T-helper 2 cell treated with Interferon-gamma antibody and Interleukin-4, amounts not matched to agents 5 μg/mL and 100 μg/mL, for 36 hours (primary cell): ENCODE measurements around the gene PHLDB2.

Experiments
- DNase-seq: peaks from one replicate; pipeline ENCODE4 v3.0.0; 2021; ENCODE audit warnings: low spot score
- H3K27ac Mint-ChIP-seq: one replicate; pipeline ENCODE4 v1.8.0; 2021; ENCODE audit warnings: mild to moderate bottlenecking, mixed read lengths
- H3K27me3 Mint-ChIP-seq: one replicate; pipeline ENCODE4 v1.8.0; 2021; ENCODE audit warnings: low read depth, mixed read lengths
- H3K36me3 Mint-ChIP-seq: one replicate; pipeline ENCODE4 v1.8.0; 2021; ENCODE audit warnings: low read depth, mixed read lengths
- H3K4me1 Mint-ChIP-seq: one replicate; pipeline ENCODE4 v1.8.0; 2021; ENCODE audit warnings: low read depth, mixed read lengths
- H3K4me3 Mint-ChIP-seq: one replicate; pipeline ENCODE4 v1.8.0; 2022; ENCODE audit warnings: mild to moderate bottlenecking, moderate library complexity, mixed read lengths
- H3K9me3 Mint-ChIP-seq: one replicate; pipeline ENCODE4 v1.8.0; 2021; ENCODE audit warnings: mixed read lengths

PHLDB2 gene

GRCh38 chr3:112000966-112001365 is 141.9 kb downstream of the PHLDB2 start:
- Mint-ChIP-seq H3K36me3 (no peaks in the 10 kb centered on the region), H3K27me3 (no peaks in the 10 kb centered on the region), H3K4me3 (no peak overlapping the region), H3K4me1 (peaks cover 38% of the 10 kb centered on the region), H3K27ac (no peak overlapping the region), H3K9me3 (no peaks in the 10 kb centered on the region)
- no peak for DNase-seq

- H3K9me3 Mint-ChIP-seq: no peaks in the 10 kb centered on the region
- no peaks in the 10 kb centered on the region for H3K36me3 Mint-ChIP-seq
- no peaks in the 10 kb centered on the region for H3K27me3 Mint-ChIP-seq
- H3K27ac Mint-ChIP-seq: no peak overlapping the region
- peaks cover 38% of the 10 kb centered on the region for H3K4me1 Mint-ChIP-seq
- no peak overlapping the region for H3K4me3 Mint-ChIP-seq
- DNase-seq: no peak
Observed at GRCh38 chr3:112001526-112001925, 142.5 kb downstream of the PHLDB2 start.

DNA sequence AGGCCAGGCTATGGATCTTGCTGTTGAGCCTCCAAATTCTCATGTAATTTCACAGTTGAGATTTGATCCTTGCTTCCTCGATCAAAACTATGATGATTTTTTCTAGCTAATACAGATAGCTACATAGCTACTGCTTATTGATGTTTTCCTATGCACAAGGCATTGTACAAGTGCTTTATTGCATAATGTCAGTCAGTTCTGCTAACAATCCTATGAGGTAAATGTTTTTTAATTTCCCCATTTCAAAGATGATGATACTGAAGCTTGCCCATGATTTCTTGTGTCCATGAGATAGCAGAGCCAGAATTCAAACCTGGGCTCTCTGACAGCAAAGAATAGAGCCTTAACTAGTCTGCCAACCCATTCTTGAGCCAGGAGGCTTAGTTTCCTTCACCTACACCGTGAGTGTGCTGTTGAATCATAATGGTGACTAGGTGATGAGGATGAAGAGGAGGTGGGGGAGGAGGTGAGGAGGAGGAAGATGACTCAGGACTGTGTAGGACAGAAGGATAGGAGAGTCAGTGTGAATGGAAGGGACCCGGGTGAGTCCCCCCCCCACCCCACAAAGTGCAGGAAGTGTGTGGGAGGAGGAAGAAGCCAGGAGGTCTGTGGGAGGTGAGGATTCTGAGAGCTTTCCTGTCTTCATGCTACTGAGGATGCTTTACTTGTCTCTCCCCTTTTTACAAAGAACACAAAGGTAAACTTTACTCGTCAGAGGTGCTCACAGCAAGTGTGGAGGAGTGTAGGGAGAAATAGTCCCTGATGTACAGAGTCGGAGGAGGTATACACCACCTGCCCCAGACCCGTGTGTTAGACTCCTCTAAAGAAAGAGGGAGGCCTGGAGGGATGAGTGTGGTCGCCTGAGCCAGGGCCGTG is 143.3 kb downstream of the PHLDB2 start:
- Mint-ChIP-seq H3K36me3 (no peaks in the 10 kb centered on the region), H3K4me1 (peaks cover 38% of the 10 kb centered on the region), H3K4me3 (peak overlapping the region; percentile 20), H3K9me3 (no peaks in the 10 kb centered on the region), H3K27me3 (no peaks in the 10 kb centered on the region), H3K27ac (peak overlapping the region; percentile 4)
- peak; percentile 58 for DNase-seq

DNA sequence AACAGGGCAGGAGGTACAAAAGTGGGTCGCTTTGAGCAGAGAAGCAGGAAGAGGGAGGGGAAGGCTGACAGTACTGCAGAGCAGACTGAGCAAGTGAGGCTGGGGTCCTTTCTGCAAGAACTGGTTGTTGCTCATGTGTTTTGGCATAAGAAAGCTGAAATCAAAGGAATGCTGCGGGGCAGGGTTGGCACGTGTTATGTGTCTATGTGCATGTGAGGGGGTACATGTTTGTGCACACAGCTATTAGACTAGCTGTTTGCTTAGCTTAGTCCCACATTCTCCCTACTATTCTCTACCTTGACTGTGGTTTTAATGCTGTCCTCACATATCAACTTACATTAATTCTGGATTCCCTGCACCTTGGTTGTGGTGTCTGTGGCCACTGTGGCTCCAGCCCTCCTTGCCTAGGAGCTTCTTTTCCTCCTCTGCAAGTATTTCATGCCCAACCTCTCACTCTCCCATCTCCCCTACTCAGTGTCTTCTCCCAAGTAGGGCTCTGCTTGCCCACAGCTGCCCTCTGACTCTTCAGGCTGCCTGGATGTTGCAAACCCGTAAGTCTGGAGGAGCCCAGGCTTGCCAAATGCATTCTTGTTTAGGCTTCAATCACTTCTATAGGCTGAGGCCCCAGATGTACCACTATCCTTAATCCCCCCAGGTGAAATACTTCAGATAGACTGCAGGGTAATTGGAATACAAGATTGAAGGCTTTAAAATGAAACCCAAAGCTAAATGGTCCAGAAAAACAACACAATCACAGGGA is 144.4 kb downstream of the PHLDB2 start:
- Mint-ChIP-seq H3K4me3 (no peak overlapping the region), H3K36me3 (no peaks in the 10 kb centered on the region), H3K4me1 (peaks cover 36% of the 10 kb centered on the region), H3K9me3 (no peaks in the 10 kb centered on the region), H3K27me3 (no peaks in the 10 kb centered on the region), H3K27ac (no peak overlapping the region)
- no peak for DNase-seq

- Mint-ChIP-seq H3K27ac (no peak overlapping the region), H3K4me3 (no peak overlapping the region), H3K4me1 (peaks cover 32% of the 10 kb centered on the region), H3K36me3 (no peaks in the 10 kb centered on the region), H3K27me3 (no peaks in the 10 kb centered on the region), H3K9me3 (no peaks in the 10 kb centered on the region)
- no peak for DNase-seq
Observed at GRCh38 chr3:112004187-112004586, 145.1 kb downstream of the PHLDB2 start.

- H3K36me3 Mint-ChIP-seq: no peaks in the 10 kb centered on the region
- DNase-seq: no peak
- H3K4me3 Mint-ChIP-seq: no peak overlapping the region
- no peaks in the 10 kb centered on the region for H3K9me3 Mint-ChIP-seq
- peaks cover 31% of the 10 kb centered on the region for H3K4me1 Mint-ChIP-seq
- no peak overlapping the region for H3K27ac Mint-ChIP-seq
- H3K27me3 Mint-ChIP-seq: no peaks in the 10 kb centered on the region
Observed at GRCh38 chr3:112004669-112005068, 145.6 kb downstream of the PHLDB2 start.

GRCh38 chr3:112005091-112005672 is 146.1 kb downstream of the PHLDB2 start:
- H3K4me3 Mint-ChIP-seq: no peak overlapping the region
- H3K9me3 Mint-ChIP-seq: no peaks in the 10 kb centered on the region
- peaks cover 31% of the 10 kb centered on the region for H3K4me1 Mint-ChIP-seq
- no peaks in the 10 kb centered on the region for H3K36me3 Mint-ChIP-seq
- no peaks in the 10 kb centered on the region for H3K27me3 Mint-ChIP-seq
- DNase-seq: no peak
- no peak overlapping the region for H3K27ac Mint-ChIP-seq

DNA sequence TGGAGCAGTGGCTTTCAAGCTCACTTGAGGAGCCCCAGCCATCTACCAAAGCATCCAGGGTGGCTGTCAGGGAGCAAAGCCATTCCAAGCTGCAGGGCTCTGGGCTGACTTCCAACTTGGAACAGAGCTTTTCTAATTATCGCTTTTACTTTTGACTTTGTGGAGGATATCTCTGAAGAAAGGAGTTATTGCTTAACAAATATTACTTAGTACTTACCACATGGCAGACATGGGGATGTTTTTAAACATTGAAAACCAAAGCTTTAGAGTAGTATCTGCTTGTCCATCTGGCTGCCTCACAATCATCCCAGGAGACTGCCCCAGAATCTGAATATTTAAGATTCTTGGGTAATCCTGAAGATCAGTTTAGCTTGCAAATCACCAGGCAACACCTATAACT is 148.6 kb downstream of the PHLDB2 start:
- H3K4me1 Mint-ChIP-seq: peaks cover 23% of the 10 kb centered on the region
- H3K27me3 Mint-ChIP-seq: no peaks in the 10 kb centered on the region
- DNase-seq: no peak
- H3K27ac Mint-ChIP-seq: no peak overlapping the region
- H3K36me3 Mint-ChIP-seq: no peaks in the 10 kb centered on the region
- H3K4me3 Mint-ChIP-seq: no peak overlapping the region
- no peaks in the 10 kb centered on the region for H3K9me3 Mint-ChIP-seq

- no peaks in the 10 kb centered on the region for H3K9me3 Mint-ChIP-seq
- no peaks in the 10 kb centered on the region for H3K27me3 Mint-ChIP-seq
- H3K36me3 Mint-ChIP-seq: no peaks in the 10 kb centered on the region
- no peak for DNase-seq
- no peak overlapping the region for H3K27ac Mint-ChIP-seq
- no peak overlapping the region for H3K4me3 Mint-ChIP-seq
- peaks cover 18% of the 10 kb centered on the region for H3K4me1 Mint-ChIP-seq
Observed at GRCh38 chr3:112009670-112010069, 150.6 kb downstream of the PHLDB2 start.

GRCh38 chr3:112010636-112011035 is 151.6 kb downstream of the PHLDB2 start:
- peaks cover 13% of the 10 kb centered on the region for H3K4me1 Mint-ChIP-seq
- H3K36me3 Mint-ChIP-seq: no peaks in the 10 kb centered on the region
- H3K27me3 Mint-ChIP-seq: no peaks in the 10 kb centered on the region
- no peaks in the 10 kb centered on the region for H3K9me3 Mint-ChIP-seq
- no peak overlapping the region for H3K4me3 Mint-ChIP-seq
- H3K27ac Mint-ChIP-seq: no peak overlapping the region
- DNase-seq: no peak

GRCh38 chr3:112011376-112011940 is 152.4 kb downstream of the PHLDB2 start:
- H3K27ac Mint-ChIP-seq: no peak overlapping the region
- no peaks in the 10 kb centered on the region for H3K36me3 Mint-ChIP-seq
- no peak for DNase-seq
- H3K4me1 Mint-ChIP-seq: peaks cover 13% of the 10 kb centered on the region
- no peaks in the 10 kb centered on the region for H3K9me3 Mint-ChIP-seq
- no peaks in the 10 kb centered on the region for H3K27me3 Mint-ChIP-seq
- no peak overlapping the region for H3K4me3 Mint-ChIP-seq

DNA sequence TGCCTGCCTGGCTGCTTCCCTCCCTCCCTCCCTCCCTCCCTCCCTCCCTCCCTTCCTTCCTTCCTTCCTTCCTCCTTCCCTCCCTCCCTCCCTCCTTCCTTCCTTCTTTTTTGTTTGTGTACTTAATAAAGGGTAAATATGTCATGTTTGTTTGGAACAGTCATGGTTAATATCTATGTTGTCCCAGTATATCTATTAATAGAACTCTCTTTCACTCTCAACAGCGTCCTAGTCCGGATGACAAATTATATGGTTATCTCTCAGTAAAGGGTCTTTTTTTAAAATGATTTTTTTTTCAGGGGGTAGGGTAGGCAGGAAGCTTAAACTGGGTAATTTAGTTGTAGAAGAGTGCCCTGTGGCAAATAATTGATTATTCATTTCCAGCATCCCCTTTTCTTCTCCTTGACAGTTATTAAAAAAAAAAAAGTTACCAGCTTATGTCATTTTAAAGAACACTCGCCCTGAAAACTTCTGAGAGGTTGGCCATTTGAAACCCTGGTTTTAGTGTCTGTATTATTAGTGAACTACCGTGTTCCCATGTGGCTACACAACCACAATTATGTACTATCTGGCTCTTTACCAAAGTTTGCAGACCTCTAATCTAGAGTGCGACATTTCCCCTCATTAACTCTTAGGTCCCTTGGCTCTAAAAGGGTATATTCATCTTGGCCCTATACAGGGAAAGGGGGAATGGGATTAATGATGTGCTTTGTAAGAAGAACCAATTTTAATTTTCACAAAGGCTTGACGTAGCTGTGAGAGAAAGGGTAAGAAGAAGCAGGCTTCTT is 153.3 kb downstream of the PHLDB2 start:
- Mint-ChIP-seq H3K9me3 (no peaks in the 10 kb centered on the region), H3K27ac (no peak overlapping the region), H3K27me3 (no peaks in the 10 kb centered on the region), H3K4me1 (peaks cover 13% of the 10 kb centered on the region), H3K4me3 (no peak overlapping the region), H3K36me3 (no peaks in the 10 kb centered on the region)
- DNase-seq: no peak

- peak; percentile 67 for DNase-seq
- Mint-ChIP-seq H3K4me1 (peaks cover 13% of the 10 kb centered on the region), H3K9me3 (no peaks in the 10 kb centered on the region), H3K4me3 (no peak overlapping the region), H3K36me3 (no peaks in the 10 kb centered on the region), H3K27me3 (no peaks in the 10 kb centered on the region), H3K27ac (no peak overlapping the region)
Observed at GRCh38 chr3:112013058-112013783, 154.2 kb downstream of the PHLDB2 start.
